ENCODE data around the gene CAP2. TPM values are rescaled to one million over a fixed set of nuclear protein-coding genes. Genes with fewer than 3 reads are reported as not detected.
A peak's percentile ranks its signal among the peaks of the same experiment; 100 is the strongest.
"Not testable (repeated sequence)": the region's sequence is repeated elsewhere in the genome, so short reads cannot be mapped to it uniquely, and the experiment has no call there.

CAP2 gene
- total RNA-seq, 1 donor from 2014 or later, result 8.5 TPM

GRCh38 chr6:17577059-17577458 lies 183.7 kb downstream of the CAP2 start:
- DNase-seq (ENCODE audit: low read depth), result no peak
- H3K4me3 ChIP-seq (ENCODE audit: low read depth, low read length), result no peak overlapping the region
- TF ChIP-seq CTCF (IDR thresholded peaks at IDR 0.05; ENCODE audit: insufficient read depth, low read length, poor library complexity, severe bottlenecking), result no peak
- no peaks in the 10 kb centered on the region for H3K36me3 ChIP-seq (ENCODE audit: control insufficient read depth, insufficient read depth, low read length)
- H3K27me3 ChIP-seq (ENCODE audit: control insufficient read depth, insufficient read depth, low read length), result no peaks in the 10 kb centered on the region

GRCh38 chr6:17580518-17581048 lies 187.2 kb downstream of the CAP2 start:
- no peak for DNase-seq (ENCODE audit: low read depth)
- no peak for TF ChIP-seq CTCF (IDR thresholded peaks at IDR 0.05; ENCODE audit: insufficient read depth, low read length, poor library complexity, severe bottlenecking)
- H3K27me3 ChIP-seq (ENCODE audit: control insufficient read depth, insufficient read depth, low read length), result no peaks in the 10 kb centered on the region
- peak overlapping the region; percentile 60 for H3K4me3 ChIP-seq (ENCODE audit: low read depth, low read length)
- H3K36me3 ChIP-seq (ENCODE audit: control insufficient read depth, insufficient read depth, low read length), result no peaks in the 10 kb centered on the region

GRCh38 chr6:17581282-17581681 lies 187.9 kb downstream of the CAP2 start:
- not testable (repeated sequence) for H3K36me3 ChIP-seq (ENCODE audit: control insufficient read depth, insufficient read depth, low read length); DNase-seq (ENCODE audit: low read depth); H3K4me3 ChIP-seq (ENCODE audit: low read depth, low read length); H3K27me3 ChIP-seq (ENCODE audit: control insufficient read depth, insufficient read depth, low read length)

- Histone ChIP-seq H3K36me3 (ENCODE audit: control insufficient read depth, insufficient read depth, low read length) (no peaks in the 10 kb centered on the region), H3K4me3 (ENCODE audit: low read depth, low read length) (no peak overlapping the region), H3K27me3 (ENCODE audit: control insufficient read depth, insufficient read depth, low read length) (no peaks in the 10 kb centered on the region)
- DNase-seq (ENCODE audit: low read depth), result no peak
- no peak for TF ChIP-seq CTCF (IDR thresholded peaks at IDR 0.05; ENCODE audit: insufficient read depth, low read length, poor library complexity, severe bottlenecking)
Measured at GRCh38 chr6:17583811-17584210, 190.4 kb downstream of the CAP2 start.

GRCh38 chr6:17584241-17584803 lies 190.9 kb downstream of the CAP2 start:
- peak; percentile 68 for TF ChIP-seq CTCF (IDR thresholded peaks at IDR 0.05; ENCODE audit: insufficient read depth, low read length, poor library complexity, severe bottlenecking)
- Histone ChIP-seq H3K4me3 (ENCODE audit: low read depth, low read length) (no peak overlapping the region), H3K27me3 (ENCODE audit: control insufficient read depth, insufficient read depth, low read length) (no peaks in the 10 kb centered on the region), H3K36me3 (ENCODE audit: control insufficient read depth, insufficient read depth, low read length) (no peaks in the 10 kb centered on the region)
- DNase-seq (ENCODE audit: low read depth), result no peak

GRCh38 chr6:17585766-17586490 lies 192.5 kb downstream of the CAP2 start:
- H3K36me3 ChIP-seq (ENCODE audit: control insufficient read depth, insufficient read depth, low read length), result no peaks in the 10 kb centered on the region
- H3K4me3 ChIP-seq (ENCODE audit: low read depth, low read length), result no peak overlapping the region
- TF ChIP-seq CTCF (IDR thresholded peaks at IDR 0.05; ENCODE audit: insufficient read depth, low read length, poor library complexity, severe bottlenecking), result peak; percentile 36
- no peaks in the 10 kb centered on the region for H3K27me3 ChIP-seq (ENCODE audit: control insufficient read depth, insufficient read depth, low read length)
- DNase-seq (ENCODE audit: low read depth), result no peak

GRCh38 chr6:17586623-17587022 lies 193.2 kb downstream of the CAP2 start:
- not testable (repeated sequence) for H3K27me3 ChIP-seq (ENCODE audit: control insufficient read depth, insufficient read depth, low read length); DNase-seq (ENCODE audit: low read depth); H3K4me3 ChIP-seq (ENCODE audit: low read depth, low read length); H3K36me3 ChIP-seq (ENCODE audit: control insufficient read depth, insufficient read depth, low read length)
